Fibroblast of villous mesenchyme (primary cell): ENCODE measurements around the gene HIKESHI. TPM values are rescaled to one million over a fixed set of nuclear protein-coding genes. Genes with fewer than 3 reads are reported as not detected.
"Not testable (repeated sequence)": the region's sequence is repeated elsewhere in the genome, so short reads cannot be mapped to it uniquely, and the experiment has no call there.

Source experiments
- DNase-seq: peaks from one replicate; pipeline ENCODE4 v3.0.0-alpha.2; 2010; ENCODE audit warnings: low read depth
- H3K4me3 ChIP-seq: 2 replicates; pipeline ENCODE4 v1.5.1; 2011; ENCODE audit warnings: low read depth, mild to moderate bottlenecking, low read length
- total RNA-seq: library from RNA; depleted of rRNA; stranded (reverse); fragments of >200 nt; gene quantifications from 2 replicates; pipeline ENCODE4 v1.2.3, GENCODE V29; 2012
- TF ChIP-seq, protein P1 (sequence below): IDR thresholded peaks from 2 replicates; pipeline ENCODE4 v1.5.1; 2012; ENCODE audit warnings: low read depth, mild to moderate bottlenecking, low read length; ENCODE audit not compliant: insufficient read depth

Gene HIKESHI
- total RNA-seq, 1 donor: 101 TPM

- DNase-seq: no peak
- no peak overlapping the region for H3K4me3 ChIP-seq
- TF ChIP-seq, protein P1, sequence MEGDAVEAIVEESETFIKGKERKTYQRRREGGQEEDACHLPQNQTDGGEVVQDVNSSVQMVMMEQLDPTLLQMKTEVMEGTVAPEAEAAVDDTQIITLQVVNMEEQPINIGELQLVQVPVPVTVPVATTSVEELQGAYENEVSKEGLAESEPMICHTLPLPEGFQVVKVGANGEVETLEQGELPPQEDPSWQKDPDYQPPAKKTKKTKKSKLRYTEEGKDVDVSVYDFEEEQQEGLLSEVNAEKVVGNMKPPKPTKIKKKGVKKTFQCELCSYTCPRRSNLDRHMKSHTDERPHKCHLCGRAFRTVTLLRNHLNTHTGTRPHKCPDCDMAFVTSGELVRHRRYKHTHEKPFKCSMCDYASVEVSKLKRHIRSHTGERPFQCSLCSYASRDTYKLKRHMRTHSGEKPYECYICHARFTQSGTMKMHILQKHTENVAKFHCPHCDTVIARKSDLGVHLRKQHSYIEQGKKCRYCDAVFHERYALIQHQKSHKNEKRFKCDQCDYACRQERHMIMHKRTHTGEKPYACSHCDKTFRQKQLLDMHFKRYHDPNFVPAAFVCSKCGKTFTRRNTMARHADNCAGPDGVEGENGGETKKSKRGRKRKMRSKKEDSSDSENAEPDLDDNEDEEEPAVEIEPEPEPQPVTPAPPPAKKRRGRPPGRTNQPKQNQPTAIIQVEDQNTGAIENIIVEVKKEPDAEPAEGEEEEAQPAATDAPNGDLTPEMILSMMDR: no peak
Observed at GRCh38 chr11:86314636-86315035, 12.6 kb downstream of the HIKESHI start.

GRCh38 chr11:86335131-86335767 lies 33.2 kb downstream of the HIKESHI start:
- TF ChIP-seq, protein P1: no peak
- H3K4me3 ChIP-seq: no peak overlapping the region
- DNase-seq: peak; percentile 26

- TF ChIP-seq, protein P1: no peak
- DNase-seq: no peak
- H3K4me3 ChIP-seq: no peak overlapping the region
Observed at GRCh38 chr11:86337227-86337626, 35.2 kb downstream of the HIKESHI start.

DNA sequence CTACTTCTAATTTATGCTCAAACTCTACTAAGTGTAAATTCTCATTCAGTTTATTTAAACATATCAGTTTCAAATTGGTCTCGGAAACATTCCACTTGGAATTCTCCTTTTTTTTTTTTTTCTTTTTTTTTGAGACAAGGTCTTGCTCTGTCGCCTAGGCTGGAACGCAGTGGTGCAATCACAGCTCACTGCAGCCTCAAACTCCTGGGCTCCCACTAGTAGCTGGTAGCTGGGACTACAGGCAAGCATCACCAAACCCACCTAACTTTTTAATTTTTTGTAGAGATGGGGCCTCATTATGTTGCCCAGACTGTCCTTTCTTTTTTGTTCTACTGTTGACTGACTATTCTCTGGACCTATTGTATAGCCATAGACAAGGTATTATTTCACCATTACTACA lies 39.3 kb downstream of the HIKESHI start:
- DNase-seq: no peak
- TF ChIP-seq, protein P1: no peak

DNA sequence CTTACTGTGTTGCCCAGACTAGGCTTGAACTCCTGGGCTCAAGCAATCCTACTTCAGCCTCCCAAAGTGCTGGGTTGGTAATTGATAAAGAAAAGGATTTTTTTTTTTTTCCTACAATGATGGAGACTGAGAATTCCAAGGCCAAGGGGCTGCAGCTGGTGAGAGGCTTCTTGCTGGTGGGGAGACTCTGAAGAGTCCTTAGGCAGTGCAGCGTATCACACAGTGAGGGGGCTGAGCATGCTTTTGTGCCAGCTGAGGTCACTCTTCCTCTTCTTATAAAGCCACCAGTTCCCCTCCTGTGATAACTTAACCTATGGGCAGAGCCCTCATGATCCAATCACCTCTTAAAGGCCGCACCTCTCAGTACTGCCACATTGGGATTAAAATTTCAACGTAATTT lies 44.5 kb downstream of the HIKESHI start:
- H3K4me3 ChIP-seq: no peak overlapping the region
- TF ChIP-seq, protein P1: no peak
- no peak for DNase-seq

More for the DNA sequence above, 39.3 kb downstream of the HIKESHI start:
- no peak overlapping the region for H3K4me3 ChIP-seq

GRCh38 chr11:86355256-86355655 lies 53.2 kb downstream of the HIKESHI start:
- TF ChIP-seq, protein P1: no peak
- DNase-seq: no peak
- no peak overlapping the region for H3K4me3 ChIP-seq

DNA sequence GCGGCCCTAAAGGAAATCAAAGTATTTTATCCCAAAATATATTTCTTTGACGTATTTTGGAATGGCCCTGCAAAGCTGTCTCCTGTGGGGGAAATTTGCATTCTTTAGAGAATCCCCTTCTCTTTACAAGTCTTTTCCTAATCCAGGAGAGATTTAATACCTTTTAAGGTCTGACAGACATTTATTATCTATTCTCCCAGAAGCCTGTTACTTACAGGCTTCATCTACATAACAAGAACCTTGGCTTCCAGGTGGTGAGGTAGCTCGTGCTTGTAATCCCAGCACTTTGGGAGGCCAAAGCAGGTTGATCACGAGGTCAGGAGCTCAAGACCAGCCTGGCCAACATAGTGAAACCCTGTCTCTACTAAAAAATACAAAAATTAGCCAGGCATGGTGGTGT lies 55.4 kb downstream of the HIKESHI start:
- not testable (repeated sequence) for DNase-seq, H3K4me3 ChIP-seq
